RWPE1 (cell line): ENCODE data around the gene TRIM59.

Experiments
- CTCF ChIA-PET: fragments of 350-600 bp; sonication (Branson Sonifier 250); formaldehyde crosslinking; extraction: SDS; loops from one replicate; lab custom pipeline; 2021; lab: Yijun Ruan, JAX
- POLR2A ChIA-PET: fragments of 400-600 bp; formaldehyde crosslinking; extraction: SDS; loops from one replicate; lab custom pipeline; 2020; ENCODE audit warnings: antibody characterized with exemption; ENCODE audit not compliant: low non-redundant PET; lab: Yijun Ruan, JAX
- DNase-seq: peaks from one replicate; pipeline ENCODE4 v3.0.0; 2012; ENCODE audit warnings: low spot score
- H3K27ac ChIP-seq: fragments of 450-650 bp; 2 replicates; pipeline ENCODE4 v1.5.1; 2017
- CTCF ChIP-seq: fragments of 450-650 bp; conservative IDR thresholded peaks from 2 replicates; pipeline ENCODE4 v1.5.1; 2017; ENCODE audit warnings: low read depth, mild to moderate bottlenecking

The TRIM59 gene

GRCh38 chr3:160464971-160465370 is 15.4 kb upstream of the TRIM59 start:
- no peak for TF ChIP-seq CTCF
- CTCF ChIA-PET = interaction anchor here (0.6 kb wide), 1 partner anchor 99 kb away, joined by 3 read pairs; no protein-coding TSS in a partner anchor
- POLR2A ChIA-PET = no interaction called here
- DNase-seq = no peak
- no peak overlapping the region for H3K27ac ChIP-seq

- no peak for TF ChIP-seq CTCF
- ChIA-PET POLR2A (no interaction called here), CTCF (interaction anchor here (0.6 kb wide), 1 partner anchor 100 kb away, joined by 3 read pairs; no protein-coding TSS in a partner anchor)
- no peak overlapping the region for H3K27ac ChIP-seq
- DNase-seq = no peak
Measured at GRCh38 chr3:160464321-160464720, 14.7 kb upstream of the TRIM59 start.

- no peak overlapping the region for H3K27ac ChIP-seq
- CTCF ChIA-PET = no interaction called here
- DNase-seq = no peak
- no peak for TF ChIP-seq CTCF
- POLR2A ChIA-PET = interaction anchor here (1.5 kb wide), 1 partner anchor 10 kb away, joined by 3 read pairs; the partner anchor contains the start of gene TRIM59
Measured at GRCh38 chr3:160460033-160460432, 10.4 kb upstream of the TRIM59 start.

GRCh38 chr3:160459450-160459970 is 9.9 kb upstream of the TRIM59 start:
- no peak for TF ChIP-seq CTCF
- CTCF ChIA-PET = no interaction called here
- H3K27ac ChIP-seq = no peak overlapping the region
- POLR2A ChIA-PET = interaction anchor here (1.5 kb wide), 1 partner anchor 10 kb away, joined by 3 read pairs; the partner anchor contains the start of gene TRIM59
- DNase-seq = no peak

- TF ChIP-seq CTCF = no peak
- ChIA-PET CTCF (no interaction called here), POLR2A (no interaction called here)
- DNase-seq = no peak
- no peak overlapping the region for H3K27ac ChIP-seq
Measured at GRCh38 chr3:160458151-160458550, 8.6 kb upstream of the TRIM59 start.

- H3K27ac ChIP-seq = no peak overlapping the region
- no peak for TF ChIP-seq CTCF
- ChIA-PET POLR2A (no interaction called here), CTCF (no interaction called here)
- DNase-seq = no peak
Measured at GRCh38 chr3:160455846-160456245, 6.3 kb upstream of the TRIM59 start.
